HuH-7 (cell line): ENCODE measurements around the gene SCN8A.
A peak's percentile ranks its signal among the peaks of the same experiment; 100 is the strongest.

Experiments used
- DNase-seq: peaks from one replicate; pipeline ENCODE4 v3.0.0; 2011; ENCODE audit warnings: low spot score

The SCN8A gene

GRCh38 chr12:51852404-51853137 is 261.5 kb downstream of the SCN8A start:
- no peak for DNase-seq

- peak; percentile 86 for DNase-seq
These were observed 264.8 kb downstream of the SCN8A start for GRCh38 chr12:51855586-51856428.

- DNase-seq = no peak
These were observed 270.0 kb downstream of the SCN8A start for GRCh38 chr12:51860986-51861385.
